HG03558 (cell line): ENCODE measurements around the gene NAP1L5.

Experiments
- ATAC-seq: cut with Tn5 transposase; IDR thresholded peaks from one replicate; pipeline ENCODE4 v1.9.1; 2021; ENCODE audit warnings: moderate number of reproducible peaks; ENCODE audit not compliant: unreplicated experiment; ENCODE audit errors: extremely low read depth

The NAP1L5 gene

DNA sequence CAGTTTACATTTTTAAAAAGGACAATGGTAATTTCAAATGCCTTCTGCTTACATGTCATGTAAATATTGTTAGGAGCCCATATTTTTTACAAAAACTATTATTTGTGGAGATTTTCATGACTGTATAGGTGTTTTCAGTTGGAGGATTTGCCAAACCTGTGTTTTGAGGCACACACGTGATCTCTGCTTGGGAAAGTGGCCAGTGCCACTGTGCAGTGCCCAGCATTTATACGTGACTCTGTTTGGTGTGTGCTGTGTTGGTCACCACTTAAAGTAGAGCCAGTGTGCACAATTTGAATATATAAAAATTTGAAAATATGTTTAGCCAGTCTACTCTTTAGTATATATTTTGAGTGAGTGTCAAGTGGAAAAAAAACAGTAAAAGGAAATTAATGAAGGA lies 26.8 kb upstream of the NAP1L5 start:
- no peak for ATAC-seq

DNA sequence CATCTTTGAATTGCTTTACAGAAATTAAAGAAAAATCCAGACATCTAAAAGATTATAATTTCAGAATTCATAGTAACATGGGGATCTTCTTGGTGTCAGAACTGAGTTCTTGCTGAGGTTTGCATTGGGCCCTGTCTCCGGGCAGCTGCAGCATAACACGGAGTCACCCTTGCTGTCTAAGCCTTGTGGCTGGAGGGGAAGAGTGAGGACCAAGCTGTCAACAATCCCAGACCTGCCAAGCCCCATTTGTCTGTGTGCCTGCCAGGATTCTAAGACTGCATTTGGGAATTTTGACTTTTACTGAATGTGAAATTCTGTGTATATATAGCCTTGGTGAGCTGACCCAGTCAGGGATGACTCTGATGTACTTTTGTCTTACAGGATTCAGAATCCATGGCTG lies 25.2 kb upstream of the NAP1L5 start:
- no peak for ATAC-seq

DNA sequence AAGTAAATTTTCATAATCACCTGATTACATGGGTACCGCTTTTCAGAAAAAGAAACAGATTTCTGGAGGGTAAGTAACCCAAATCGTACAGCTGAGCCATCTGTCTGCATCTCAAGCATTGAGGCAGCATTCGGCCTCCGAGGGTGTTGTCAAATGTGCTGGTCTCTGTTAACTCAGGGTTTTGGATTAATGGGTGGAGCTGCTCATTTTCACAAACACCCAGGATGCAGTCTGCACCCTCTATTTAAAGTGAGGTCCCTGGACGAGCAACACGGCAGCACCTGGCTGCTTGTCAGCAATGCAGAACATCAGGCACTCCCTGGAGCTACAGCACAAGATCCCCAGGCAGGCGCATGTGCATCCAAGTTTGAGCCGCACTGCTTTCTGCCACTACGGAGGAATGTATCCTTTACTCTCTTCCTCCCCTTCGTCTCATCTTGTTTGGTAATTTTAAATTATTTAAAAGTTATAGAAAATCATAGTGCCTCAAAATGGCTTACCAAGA lies 24.7 kb upstream of the NAP1L5 start:
- ATAC-seq, result no peak

DNA sequence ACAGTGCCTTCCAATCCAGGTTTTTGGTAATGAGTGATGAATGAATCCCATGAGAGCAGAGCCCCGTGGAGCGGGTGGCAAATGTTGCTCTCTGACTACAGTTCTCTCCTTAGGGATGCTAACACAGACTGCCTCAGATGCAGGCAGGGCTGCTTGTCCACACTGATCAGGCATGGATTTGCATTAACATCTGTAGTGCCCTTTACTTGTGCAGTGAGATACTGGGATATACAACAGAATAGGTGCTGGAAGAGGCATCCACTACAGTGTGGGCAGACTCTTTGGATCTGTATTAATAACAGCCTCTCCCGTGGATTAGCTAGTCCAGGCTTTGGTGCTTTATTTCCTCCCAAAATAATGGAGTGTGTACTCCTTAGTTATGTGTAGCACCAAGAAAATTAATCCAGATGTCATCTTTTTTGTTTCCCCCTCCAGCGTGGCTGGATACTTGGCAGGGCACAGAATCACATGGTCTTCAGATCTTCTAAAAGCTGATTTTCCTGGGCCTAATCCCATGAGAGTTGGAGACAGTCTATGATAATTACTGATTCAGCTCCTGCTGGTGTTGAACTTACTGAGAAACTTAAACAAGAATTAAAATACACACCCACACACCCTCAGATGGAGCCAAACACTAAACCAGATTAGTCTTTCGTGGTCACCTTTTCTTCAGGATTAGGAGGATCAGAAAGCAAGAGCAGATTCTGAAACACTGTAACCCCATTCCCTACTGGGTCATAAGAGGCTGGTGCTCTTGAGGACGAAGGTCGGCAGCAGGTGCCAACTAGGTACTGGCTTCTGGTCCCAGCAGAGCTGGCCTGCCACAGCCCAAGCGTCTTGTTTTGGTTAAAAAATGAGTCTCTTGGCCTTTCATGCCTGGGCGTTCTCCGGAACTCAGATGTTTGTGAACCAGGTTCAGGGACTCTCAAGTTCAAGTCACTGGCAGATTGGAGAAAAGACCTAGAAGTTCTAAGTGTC lies 23.1 kb upstream of the NAP1L5 start:
- no peak for ATAC-seq

- no peak for ATAC-seq
These were observed 21.8 kb upstream of the NAP1L5 start for GRCh38 chr4:88719381-88719780.

DNA sequence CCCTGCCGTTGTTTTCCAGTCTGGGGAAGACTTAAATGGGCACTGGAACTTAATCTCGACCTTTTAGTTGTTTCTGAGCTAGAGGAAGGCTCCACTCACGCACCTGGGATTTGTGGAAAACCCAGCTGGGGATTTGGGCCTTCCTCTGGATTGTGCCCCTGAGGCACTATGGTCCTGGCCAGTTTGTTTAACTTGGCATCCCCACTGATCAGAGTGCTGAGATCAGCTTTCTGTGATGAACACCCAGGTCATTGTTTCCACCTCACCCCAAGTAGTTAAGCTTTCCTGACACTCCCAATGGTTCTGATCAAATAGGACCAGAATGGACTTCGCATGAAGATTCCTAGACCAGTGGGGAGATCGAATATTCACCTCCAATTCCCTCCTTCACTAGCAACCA lies 20.5 kb upstream of the NAP1L5 start:
- ATAC-seq, result no peak

- no peak for ATAC-seq
These were observed 16.2 kb upstream of the NAP1L5 start for GRCh38 chr4:88713782-88714181.

- ATAC-seq, result no peak
These were observed 12.4 kb upstream of the NAP1L5 start for GRCh38 chr4:88709989-88710388.

DNA sequence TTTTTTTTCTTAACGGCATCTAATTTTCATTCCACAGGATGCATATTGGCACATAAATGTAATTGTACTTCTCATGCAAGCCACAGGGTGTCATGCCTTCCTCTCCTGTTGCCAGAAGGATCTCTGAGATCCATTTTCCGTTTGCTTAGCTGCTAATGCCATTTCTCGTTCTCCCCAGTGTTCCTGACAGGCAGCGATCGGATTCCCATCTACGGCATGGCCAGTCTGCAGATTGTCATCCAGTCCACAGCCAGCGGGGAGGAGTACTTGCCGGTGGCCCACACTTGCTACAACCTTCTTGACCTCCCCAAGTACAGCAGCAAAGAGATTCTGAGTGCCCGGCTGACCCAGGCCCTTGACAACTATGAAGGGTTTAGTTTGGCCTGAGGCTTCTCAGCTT lies 8.9 kb upstream of the NAP1L5 start:
- ATAC-seq, result no peak

DNA sequence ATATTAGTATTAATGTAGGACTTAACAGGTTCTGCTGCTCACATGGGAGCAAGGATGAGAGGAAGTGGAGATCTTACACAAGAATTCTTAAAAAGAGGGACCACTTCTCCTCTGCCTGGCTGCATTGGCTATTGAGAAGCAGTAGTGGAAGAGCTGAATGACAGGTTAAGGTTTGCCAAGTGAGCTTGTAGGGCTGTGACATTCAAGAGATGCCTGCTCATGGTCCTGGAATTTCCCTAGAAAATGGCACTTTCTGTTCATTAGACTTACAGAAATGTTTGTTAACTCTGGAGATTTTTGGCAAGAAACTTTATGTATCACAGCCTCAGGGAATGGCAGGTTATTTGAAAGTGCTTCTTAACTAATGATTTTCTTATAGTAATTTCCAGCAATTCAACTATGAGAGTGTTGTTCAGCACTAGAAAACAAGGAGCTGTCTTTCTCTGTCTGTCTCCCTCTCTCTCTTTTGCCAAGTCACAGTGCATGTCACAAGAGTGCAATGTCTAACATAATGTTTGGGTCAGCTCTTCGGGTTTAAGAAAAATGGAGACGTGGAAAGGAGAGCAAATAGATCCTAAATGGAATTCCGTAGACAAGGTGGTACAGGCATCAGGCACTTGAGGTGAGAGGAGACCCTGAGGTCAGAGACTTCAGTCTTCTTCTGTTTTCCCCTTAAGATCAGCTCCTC lies 8.3 kb upstream of the NAP1L5 start:
- ATAC-seq, result no peak

DNA sequence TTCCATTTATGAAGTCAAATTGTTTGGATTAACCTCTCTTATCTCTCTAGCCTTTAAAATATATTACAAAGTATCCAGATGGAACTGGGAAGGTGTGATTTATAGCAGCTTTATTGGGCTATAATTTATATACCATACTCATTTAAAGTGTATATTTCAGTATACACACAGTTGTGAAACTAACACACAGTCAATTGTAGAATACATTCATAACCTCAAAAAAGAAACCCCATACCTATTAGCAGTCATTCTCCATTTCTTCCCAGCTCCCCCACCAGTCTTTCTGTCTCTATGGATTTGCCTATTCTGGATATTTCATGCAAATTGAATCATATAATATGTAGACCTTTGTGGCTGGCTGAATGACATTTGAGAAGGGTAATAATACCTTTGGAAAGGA lies 7.6 kb upstream of the NAP1L5 start:
- no peak for ATAC-seq

DNA sequence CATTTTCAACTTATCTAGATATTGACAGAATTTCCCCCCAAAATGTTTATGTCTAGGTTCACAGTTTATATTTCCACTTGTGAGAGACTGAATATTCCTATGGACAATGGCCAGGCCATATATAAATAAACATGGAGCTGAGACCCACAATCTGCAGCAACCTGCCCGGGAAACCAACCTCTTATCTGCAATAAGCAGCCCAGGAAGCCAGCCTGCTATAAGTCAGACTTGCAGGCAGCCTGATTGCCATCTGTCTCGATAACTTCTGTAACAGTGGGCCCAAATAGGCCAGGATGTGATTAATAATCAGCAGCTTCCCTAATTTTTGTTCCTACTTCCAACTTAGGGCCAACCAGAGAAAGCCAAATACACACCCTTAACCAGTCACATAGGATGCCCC lies 5.2 kb upstream of the NAP1L5 start:
- no peak for ATAC-seq

- ATAC-seq, result no peak
These were observed 890 bp upstream of the NAP1L5 start for GRCh38 chr4:88698519-88698918.

DNA sequence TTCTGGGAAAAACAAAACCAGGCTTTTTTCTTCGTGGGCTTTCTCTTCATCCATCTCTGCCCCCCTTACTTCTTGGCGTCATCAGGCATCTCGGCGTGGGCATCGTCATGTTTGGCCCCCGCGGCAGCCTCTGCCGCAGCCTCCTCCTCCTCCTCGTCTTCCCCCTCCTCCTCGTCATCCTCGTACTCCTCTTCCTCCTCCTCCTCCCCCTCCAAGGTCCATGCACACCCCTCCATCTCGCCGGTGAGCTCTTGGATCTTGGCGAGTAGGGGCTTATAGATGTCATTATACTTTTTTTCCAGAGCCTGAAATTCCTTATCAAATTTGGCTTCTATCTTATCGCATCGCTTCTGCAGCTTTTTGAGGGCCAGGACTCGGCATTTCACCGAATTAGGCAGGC lies 488 bp downstream of the NAP1L5 start:
- ATAC-seq, result no peak

DNA sequence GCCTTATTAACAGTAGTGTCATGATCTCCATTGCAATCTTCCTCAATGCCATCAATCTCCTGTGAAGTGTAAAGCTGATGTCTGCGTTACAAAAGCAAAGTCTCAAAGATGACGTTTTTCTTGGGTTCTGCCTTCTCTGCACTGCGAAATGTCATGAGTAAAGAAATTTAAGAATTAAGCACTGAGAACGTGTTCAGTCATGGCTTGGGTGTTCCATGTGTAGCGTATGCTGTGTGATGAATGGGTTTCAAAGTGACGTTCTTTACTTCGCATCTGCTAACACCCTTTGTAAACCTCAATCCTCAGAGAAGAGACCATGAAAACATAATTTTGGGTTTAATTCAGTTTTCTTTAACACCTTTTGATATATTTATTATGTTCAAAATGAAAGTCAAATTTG lies 999 bp downstream of the NAP1L5 start:
- ATAC-seq, result no peak

DNA sequence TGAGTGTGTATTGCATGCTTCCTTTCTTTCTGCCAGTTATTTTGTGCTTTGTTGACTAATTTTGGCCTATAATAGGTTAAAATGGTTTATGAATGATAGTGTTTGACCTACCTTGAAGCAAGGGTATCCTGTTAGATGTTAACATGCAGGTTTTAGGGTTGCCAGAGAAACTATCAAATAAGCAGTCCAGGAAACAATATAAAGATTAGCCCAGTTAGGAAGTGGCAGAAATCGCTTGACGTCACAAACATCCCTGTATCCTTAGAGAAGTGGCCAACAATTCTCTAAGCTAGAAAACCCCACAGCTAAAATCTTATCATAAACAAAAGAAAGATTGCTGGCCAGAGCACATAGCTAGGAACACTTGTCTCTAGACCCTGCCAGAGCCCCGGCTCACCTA lies 3.8 kb downstream of the NAP1L5 start:
- no peak for ATAC-seq

DNA sequence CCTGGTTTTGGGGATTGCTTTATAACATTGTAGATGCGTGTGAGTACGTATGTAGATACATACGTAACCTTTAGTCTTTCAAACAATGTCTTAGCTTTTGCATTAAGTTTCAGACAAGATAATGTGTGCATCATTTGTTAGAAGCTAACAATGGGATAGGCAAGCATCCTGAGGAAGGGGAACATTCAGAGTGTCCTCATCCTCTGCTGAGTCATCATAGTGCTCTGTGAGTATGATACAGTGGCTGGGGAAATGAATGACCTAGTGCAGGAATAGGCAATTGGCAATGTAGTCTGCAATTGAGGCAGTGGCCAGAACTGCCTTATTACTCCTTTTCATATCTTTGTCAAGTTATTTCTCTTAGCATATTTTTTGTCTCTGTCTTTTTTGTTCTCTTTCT lies 7.3 kb downstream of the NAP1L5 start:
- ATAC-seq, result no peak

DNA sequence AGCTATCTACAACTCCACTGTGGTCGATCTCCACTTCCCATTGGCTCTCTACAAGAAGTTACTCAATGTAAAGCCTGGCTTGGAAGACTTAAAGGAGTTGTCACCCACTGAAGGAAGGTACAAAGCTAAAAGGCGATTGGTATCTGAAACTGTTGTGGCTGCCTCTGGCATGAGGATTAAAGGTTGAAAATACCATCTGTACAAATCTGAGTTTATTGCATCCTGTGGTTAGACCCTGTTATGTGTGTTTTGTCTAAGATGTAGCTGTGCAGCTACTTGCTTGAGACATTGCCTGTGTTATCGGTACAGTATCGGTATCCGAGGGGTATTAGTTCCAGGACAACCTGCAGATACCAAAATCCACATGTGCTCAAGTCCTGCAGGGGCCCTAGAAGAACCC lies 16.4 kb downstream of the NAP1L5 start:
- ATAC-seq, result no peak

- ATAC-seq, result no peak
These were observed 22.1 kb downstream of the NAP1L5 start for GRCh38 chr4:88675543-88675942.

GRCh38 chr4:88674979-88675378 lies 22.6 kb downstream of the NAP1L5 start:
- ATAC-seq, result no peak

GRCh38 chr4:88674565-88674964 lies 23.1 kb downstream of the NAP1L5 start:
- ATAC-seq, result no peak
